ENCODE measurements around the gene ZNF474. TPM values are rescaled to one million over a fixed set of nuclear protein-coding genes. Genes with fewer than 3 reads are reported as not detected.

Gene ZNF474
- total RNA-seq, 4 donors from 2014 or later: 0.52 to 1.3 (median 1.0) TPM

DNA sequence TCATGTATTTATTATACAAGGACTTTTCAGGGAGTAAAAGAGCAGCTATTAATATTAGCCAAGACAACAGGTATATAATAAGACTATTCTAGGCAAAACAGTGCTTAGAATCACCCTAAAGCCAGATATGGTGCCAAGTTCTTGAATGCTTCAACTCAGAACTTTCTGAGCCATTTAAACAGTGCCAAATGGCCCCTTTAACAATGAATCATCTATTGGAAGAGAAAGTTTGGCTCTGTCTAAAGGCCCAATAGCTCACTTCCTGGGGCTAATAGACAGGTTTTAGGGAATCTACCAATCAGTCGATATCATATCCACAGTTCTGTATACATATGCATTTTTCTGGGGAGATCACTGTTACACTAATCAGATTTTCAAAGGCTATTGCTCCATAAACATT is 42.9 kb downstream of the ZNF474 start:
- H3K36me3 ChIP-seq: no peaks in the 10 kb centered on the region
- no peak for TF ChIP-seq POLR2AphosphoS5 (IDR thresholded peaks at IDR 0.05)
- no peak for TF ChIP-seq EP300 (IDR thresholded peaks at IDR 0.05)
- TF ChIP-seq, protein P1, sequence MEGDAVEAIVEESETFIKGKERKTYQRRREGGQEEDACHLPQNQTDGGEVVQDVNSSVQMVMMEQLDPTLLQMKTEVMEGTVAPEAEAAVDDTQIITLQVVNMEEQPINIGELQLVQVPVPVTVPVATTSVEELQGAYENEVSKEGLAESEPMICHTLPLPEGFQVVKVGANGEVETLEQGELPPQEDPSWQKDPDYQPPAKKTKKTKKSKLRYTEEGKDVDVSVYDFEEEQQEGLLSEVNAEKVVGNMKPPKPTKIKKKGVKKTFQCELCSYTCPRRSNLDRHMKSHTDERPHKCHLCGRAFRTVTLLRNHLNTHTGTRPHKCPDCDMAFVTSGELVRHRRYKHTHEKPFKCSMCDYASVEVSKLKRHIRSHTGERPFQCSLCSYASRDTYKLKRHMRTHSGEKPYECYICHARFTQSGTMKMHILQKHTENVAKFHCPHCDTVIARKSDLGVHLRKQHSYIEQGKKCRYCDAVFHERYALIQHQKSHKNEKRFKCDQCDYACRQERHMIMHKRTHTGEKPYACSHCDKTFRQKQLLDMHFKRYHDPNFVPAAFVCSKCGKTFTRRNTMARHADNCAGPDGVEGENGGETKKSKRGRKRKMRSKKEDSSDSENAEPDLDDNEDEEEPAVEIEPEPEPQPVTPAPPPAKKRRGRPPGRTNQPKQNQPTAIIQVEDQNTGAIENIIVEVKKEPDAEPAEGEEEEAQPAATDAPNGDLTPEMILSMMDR (IDR thresholded peaks at IDR 0.05): no peak
- TF ChIP-seq POLR2A (IDR thresholded peaks at IDR 0.05): no peak
- H3K4me1 ChIP-seq: no peaks in the 10 kb centered on the region
- WGBS, 2 donors (ENCODE audit: low coverage in 1 of 2): 50 to 67% methylated on average over 1 of the region's 1 CpG
- no peak for ATAC-seq
- H3K4me3 ChIP-seq: no peak overlapping the region
- no peaks in the 10 kb centered on the region for H3K9me3 ChIP-seq
- no peaks in the 10 kb centered on the region for H3K27me3 ChIP-seq
- H3K27ac ChIP-seq: no peak overlapping the region

DNA sequence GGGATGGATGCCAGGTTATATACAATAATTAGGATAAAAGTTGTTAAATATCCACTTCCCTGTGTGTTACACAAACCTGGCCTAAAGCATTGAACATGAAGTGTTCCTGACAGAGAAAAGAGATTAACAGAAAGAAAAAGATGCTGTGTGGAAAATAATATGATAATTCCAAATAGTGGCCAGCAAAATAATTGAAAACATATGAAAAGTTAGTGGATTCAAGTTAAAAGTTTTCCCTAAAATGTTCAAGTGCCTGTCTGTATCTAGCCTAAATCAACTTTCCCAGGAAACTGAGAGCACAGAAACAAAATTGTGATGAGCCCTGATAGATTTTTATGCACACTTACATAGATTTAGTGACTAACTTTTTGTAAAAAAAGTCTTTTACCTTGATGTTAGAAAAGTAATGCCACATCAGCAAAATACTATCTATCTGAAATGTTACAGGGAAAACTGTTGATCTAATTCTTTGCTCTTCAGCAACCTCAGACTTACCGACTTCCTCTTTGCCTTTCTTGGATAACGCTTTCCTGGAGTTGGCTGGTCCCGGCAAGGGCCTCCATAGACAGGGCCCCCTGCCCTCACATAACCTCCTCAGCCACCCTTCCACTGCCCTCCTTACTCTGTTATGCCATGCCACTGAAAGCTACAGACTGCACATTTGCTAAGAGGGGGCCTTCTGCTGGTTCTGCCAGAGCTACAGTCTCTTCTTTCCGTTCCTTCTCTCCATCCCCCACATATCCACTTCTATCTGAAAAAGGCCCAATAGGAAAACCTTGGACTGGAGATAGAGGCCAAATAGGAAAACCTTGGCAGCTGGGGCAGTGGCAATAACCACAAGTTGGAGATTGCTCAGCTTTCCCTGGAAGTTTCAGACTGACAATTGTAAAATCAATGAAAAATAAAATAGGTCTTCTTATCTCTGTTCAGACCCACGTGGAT is 44.4 kb downstream of the ZNF474 start:
- no peak for TF ChIP-seq EP300 (IDR thresholded peaks at IDR 0.05)
- H3K9me3 ChIP-seq: no peaks in the 10 kb centered on the region
- H3K36me3 ChIP-seq: no peaks in the 10 kb centered on the region
- no peaks in the 10 kb centered on the region for H3K4me1 ChIP-seq
- H3K27ac ChIP-seq: peak overlapping the region in 2 of 4 donors; percentile 4 to 18
- ATAC-seq: no peak
- no peaks in the 10 kb centered on the region for H3K27me3 ChIP-seq
- no peak overlapping the region for H3K4me3 ChIP-seq
- 43 to 57% methylated on average over 5 of the region's 5 CpGs for WGBS, 2 donors (ENCODE audit: low coverage in 1 of 2)

DNA sequence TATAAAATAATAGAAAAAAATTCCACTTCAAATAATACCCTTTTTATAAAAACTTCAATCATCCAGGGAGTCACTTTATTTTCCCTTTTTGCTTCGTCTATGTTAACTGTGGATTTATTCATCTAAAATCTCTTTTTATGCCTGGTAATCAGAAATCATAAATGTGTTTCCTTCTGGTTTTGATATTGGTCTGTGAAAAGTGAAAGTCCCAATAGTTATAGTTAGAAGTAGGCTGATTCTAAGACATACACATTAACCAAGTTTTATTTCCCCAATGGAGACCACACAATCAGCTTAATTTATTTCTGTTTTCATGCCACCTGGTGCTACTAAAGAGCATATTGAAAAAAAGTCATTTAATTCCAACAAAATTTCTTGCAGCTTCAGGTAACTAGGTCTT is 45.7 kb downstream of the ZNF474 start:
- 36 to 47% methylated on average over 1 of the region's 1 CpG for WGBS, 2 donors (ENCODE audit: low coverage in 1 of 2)
- Histone ChIP-seq H3K27ac (no peak overlapping the region), H3K4me1 (peaks cover 0 to under 1% (median 0%) of the 10 kb centered on the region in 3 donors), H3K4me3 (no peak overlapping the region), H3K9me3 (no peaks in the 10 kb centered on the region), H3K27me3 (no peaks in the 10 kb centered on the region), H3K36me3 (no peaks in the 10 kb centered on the region)
- TF ChIP-seq POLR2A (IDR thresholded peaks at IDR 0.05): no peak
- no peak for ATAC-seq

DNA sequence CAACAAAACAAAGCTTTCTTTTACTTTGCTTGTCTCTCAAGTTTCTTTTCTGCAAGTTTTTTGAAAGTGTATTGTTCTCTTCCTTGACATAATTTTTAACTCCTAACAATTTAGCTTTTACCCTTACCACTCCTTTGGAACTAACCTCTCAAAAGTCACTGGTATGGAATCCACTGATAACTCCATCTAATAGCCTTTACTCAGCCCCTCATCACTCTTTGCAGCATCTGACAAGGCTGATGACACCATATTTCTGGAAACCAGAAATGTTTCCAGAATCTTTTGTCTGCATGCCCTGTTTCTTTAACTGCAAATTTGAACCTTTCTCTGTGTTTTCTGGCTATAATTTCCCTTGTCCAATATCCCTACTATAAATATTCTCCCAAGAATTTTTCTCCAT is 46.5 kb downstream of the ZNF474 start:
- no peak for ATAC-seq
- H3K4me3 ChIP-seq: no peak overlapping the region
- peaks cover 0 to 8% (median under 1%) of the 10 kb centered on the region in 3 donors for H3K4me1 ChIP-seq

DNA sequence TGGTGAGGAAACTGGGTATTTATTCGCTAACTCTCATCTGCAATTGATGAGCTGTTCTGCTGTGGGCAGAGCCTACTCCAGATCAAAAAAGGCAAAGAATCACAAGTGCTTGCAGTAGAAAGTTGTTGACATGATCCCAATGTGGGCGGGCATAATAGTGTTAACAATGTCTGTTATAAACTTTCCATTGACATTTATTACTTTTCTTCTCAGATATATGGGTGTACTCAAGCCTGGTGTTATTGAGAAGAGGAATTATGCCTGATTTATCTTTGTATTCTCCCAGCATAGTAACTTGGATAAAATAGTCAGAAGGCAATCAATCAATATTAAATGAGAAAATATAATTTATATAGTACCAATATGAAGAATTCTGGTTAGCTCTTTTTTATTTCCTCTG is 47.8 kb downstream of the ZNF474 start:
- Histone ChIP-seq H3K27ac (no peak overlapping the region), H3K36me3 (no peaks in the 10 kb centered on the region), H3K4me1 (peaks cover 4 to 21% (median 9%) of the 10 kb centered on the region in 3 donors), H3K27me3 (no peaks in the 10 kb centered on the region), H3K4me3 (no peak overlapping the region), H3K9me3 (no peaks in the 10 kb centered on the region)
- ATAC-seq: no peak
- WGBS, 2 donors (ENCODE audit: low coverage in 1 of 2): 75 to 95% methylated on average over 2 of the region's 2 CpGs
- TF ChIP-seq EP300 (IDR thresholded peaks at IDR 0.05) (no peak), POLR2AphosphoS5 (IDR thresholded peaks at IDR 0.05) (no peak), POLR2A (IDR thresholded peaks at IDR 0.05) (no peak)
- TF ChIP-seq, protein P1 (IDR thresholded peaks at IDR 0.05): no peak

More for the DNA sequence above, 46.5 kb downstream of the ZNF474 start:
- H3K9me3 ChIP-seq: no peaks in the 10 kb centered on the region
- no peak overlapping the region for H3K27ac ChIP-seq
- no peaks in the 10 kb centered on the region for H3K27me3 ChIP-seq
- H3K36me3 ChIP-seq: no peaks in the 10 kb centered on the region
- TF ChIP-seq POLR2AphosphoS5 (IDR thresholded peaks at IDR 0.05) (no peak), EP300 (IDR thresholded peaks at IDR 0.05) (no peak), POLR2A (IDR thresholded peaks at IDR 0.05) (no peak)
- TF ChIP-seq, protein P1 (IDR thresholded peaks at IDR 0.05): no peak

DNA sequence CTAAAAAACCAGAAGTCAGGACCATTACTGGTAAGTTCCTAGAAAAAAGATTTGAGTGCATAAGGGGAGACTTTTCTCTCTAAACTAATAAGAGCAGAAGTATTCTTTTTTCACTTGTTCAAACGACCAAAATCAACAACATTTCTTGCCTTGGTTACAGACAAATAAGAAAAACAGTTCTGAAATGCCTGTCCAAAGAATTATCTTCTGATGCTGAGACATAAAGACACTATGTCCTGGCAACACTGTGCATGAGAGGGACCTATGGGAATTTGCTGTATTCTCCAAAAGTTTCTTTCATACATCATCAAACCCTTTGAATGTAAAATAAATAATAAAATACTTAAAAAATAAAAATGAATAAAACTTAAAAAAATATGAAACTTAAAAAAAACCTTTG is 50.4 kb downstream of the ZNF474 start:
- no peaks in the 10 kb centered on the region for H3K36me3 ChIP-seq
- no peak overlapping the region for H3K4me3 ChIP-seq
- TF ChIP-seq POLR2A (IDR thresholded peaks at IDR 0.05): no peak
- TF ChIP-seq EP300 (IDR thresholded peaks at IDR 0.05): no peak
- TF ChIP-seq, protein P1 (IDR thresholded peaks at IDR 0.05): no peak
- WGBS, 2 donors (ENCODE audit: low coverage in 1 of 2): 33 to 70% methylated on average over 1 of the region's 1 CpG
- no peaks in the 10 kb centered on the region for H3K27me3 ChIP-seq
- no peaks in the 10 kb centered on the region for H3K9me3 ChIP-seq
- ATAC-seq: no peak
- H3K27ac ChIP-seq: no peak overlapping the region
- peaks cover 13 to 40% (median 23%) of the 10 kb centered on the region in 3 donors for H3K4me1 ChIP-seq
